Activated CD4-positive, alpha-beta T cell treated with anti-CD3 and anti-CD28 coated beads for 4 hours (primary cell): Measurements from ENCODE around the gene FADS1.
A peak's percentile ranks its signal among the peaks of the same experiment; 100 is the strongest.

Experiments
- DNase-seq, 2 donors: peaks; one replicate each; pipeline ENCODE4 v3.0.0-alpha.2; 2020

FADS1 gene

GRCh38 chr11:61844909-61845565 is 28.2 kb upstream of the FADS1 start:
- no peak for DNase-seq

GRCh38 chr11:61842528-61842820 is 25.7 kb upstream of the FADS1 start:
- no peak for DNase-seq

GRCh38 chr11:61841636-61842527 is 25.1 kb upstream of the FADS1 start:
- no peak for DNase-seq

- DNase-seq: no peak
Measured at GRCh38 chr11:61840371-61840770, 23.6 kb upstream of the FADS1 start.

- no peak for DNase-seq
Measured at GRCh38 chr11:61839742-61840141, 22.9 kb upstream of the FADS1 start.

- DNase-seq: no peak
Measured at GRCh38 chr11:61838921-61839320, 22.1 kb upstream of the FADS1 start.

- no peak for DNase-seq
Measured at GRCh38 chr11:61838501-61838900, 21.7 kb upstream of the FADS1 start.

- DNase-seq: no peak
Measured at GRCh38 chr11:61837411-61838005, 20.7 kb upstream of the FADS1 start.

- no peak for DNase-seq
Measured at GRCh38 chr11:61836193-61836592, 19.4 kb upstream of the FADS1 start.

- DNase-seq: peak; percentile 13 to 19
Measured at GRCh38 chr11:61834278-61835048, 17.7 kb upstream of the FADS1 start.

- DNase-seq: no peak
Measured at GRCh38 chr11:61833926-61834277, 17.1 kb upstream of the FADS1 start.

- no peak for DNase-seq
Measured at GRCh38 chr11:61833471-61833870, 16.7 kb upstream of the FADS1 start.

GRCh38 chr11:61832754-61833153 is 16.0 kb upstream of the FADS1 start:
- no peak for DNase-seq

GRCh38 chr11:61832207-61832606 is 15.4 kb upstream of the FADS1 start:
- no peak for DNase-seq

- no peak for DNase-seq
Measured at GRCh38 chr11:61830237-61831105, 13.7 kb upstream of the FADS1 start.

GRCh38 chr11:61829806-61830205 is 13.0 kb upstream of the FADS1 start:
- DNase-seq: no peak

- peak; percentile 6 to 22 for DNase-seq
Measured at GRCh38 chr11:61828629-61829407, 12.0 kb upstream of the FADS1 start.

- no peak for DNase-seq
Measured at GRCh38 chr11:61828379-61828628, 11.5 kb upstream of the FADS1 start.

GRCh38 chr11:61827571-61828378 is 11.0 kb upstream of the FADS1 start, which contains the start of gene FADS2:
TSS of gene FADS2 (plus strand) at chr11:61828300. CDS start at chr11:61828391, 91 bp downstream.
- DNase-seq: peak; percentile 47 to 49

GRCh38 chr11:61826930-61827570 is 10.2 kb upstream of the FADS1 start:
- no peak for DNase-seq
